Measurements from ENCODE around the gene CMTM4. TPM values are rescaled to one million over a fixed set of nuclear protein-coding genes. Genes with fewer than 3 reads are reported as not detected.
"Not testable (repeated sequence)": the region's sequence is repeated elsewhere in the genome, so short reads cannot be mapped to it uniquely, and the experiment has no call there.

CMTM4 gene
- total RNA-seq, 1 experiment from 2014 or later = 23.4 TPM

DNA sequence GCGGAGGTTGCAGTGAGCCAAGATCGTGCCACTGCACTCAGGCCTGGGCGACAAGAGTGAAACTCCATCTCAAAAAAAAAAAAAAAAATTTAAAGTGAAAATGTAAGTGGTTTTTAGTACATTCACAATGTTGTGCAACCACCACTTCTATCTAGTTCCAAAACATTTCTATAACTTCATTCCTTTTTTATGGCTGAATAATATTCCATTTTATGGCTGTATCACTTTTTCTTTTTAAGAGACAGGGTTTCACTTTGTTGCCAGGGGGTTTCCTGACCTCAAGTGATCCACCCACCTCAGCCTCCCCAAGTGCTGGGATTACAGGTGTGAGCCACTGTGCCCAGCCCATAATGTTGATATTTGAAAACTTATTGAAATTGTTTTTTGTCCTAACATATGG lies 103.7 kb downstream of the CMTM4 start:
- no peak for DNase-seq (ENCODE audit: low spot score)

DNA sequence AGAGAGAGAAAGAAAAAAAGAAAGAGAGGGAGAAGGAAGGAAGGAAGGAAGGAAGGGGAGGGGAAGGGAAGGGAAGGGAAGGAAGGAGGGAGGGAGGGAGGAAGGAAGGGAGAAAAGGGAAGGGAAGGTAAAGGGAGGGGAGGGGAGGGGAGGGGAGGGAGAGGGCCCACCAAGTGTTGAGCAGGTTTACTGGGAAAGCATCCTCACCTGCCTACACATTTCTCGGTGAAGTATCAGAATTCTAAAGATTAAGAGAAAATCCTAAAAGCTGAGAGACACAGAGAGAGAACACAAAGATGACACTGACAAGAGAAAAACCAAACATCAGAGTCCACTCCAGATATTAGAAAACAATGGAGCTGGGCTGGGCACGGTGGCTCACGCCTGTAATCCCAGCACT lies 104.3 kb downstream of the CMTM4 start:
- DNase-seq (ENCODE audit: low spot score) = no peak

DNA sequence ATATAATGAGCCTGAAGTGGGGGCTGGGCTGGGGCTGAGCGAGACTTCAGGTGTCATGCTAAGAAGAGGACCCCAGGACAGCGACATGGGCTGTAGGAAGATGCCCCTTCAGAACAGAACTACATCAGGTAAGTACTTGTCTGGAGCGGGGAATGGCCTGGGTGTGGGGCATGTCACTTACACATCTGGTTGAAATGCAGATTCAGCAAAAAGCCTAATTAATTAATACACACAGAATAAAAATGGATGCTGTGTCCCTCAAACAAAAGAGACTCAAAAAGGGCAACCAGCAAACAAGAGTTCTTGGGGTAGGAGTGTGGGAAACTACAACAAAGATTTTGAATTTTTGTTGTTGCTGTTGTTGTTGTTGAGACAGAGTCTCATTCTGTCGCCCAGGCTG lies 105.5 kb downstream of the CMTM4 start:
- no peak for DNase-seq (ENCODE audit: low spot score)

DNA sequence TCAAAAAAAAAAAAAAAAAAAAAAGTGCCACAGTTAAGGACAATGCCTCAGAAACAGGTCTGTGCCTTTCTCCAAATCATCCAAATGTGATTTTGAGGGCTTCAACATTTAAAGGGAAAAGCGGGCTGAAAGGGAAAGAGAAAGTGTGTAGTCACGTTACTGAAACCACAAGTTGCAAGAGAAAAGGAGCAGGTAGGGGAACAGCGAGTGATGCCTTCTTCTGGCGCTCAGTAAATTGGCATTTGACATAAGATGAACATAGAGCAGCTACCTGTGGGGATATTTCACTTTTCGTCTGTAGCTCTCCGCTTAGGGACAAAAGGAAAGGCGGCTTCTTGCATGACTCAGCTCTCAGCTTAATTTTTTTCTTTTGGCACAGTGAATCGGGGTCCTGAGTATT lies 106.2 kb downstream of the CMTM4 start:
- DNase-seq (ENCODE audit: low spot score) = no peak

DNA sequence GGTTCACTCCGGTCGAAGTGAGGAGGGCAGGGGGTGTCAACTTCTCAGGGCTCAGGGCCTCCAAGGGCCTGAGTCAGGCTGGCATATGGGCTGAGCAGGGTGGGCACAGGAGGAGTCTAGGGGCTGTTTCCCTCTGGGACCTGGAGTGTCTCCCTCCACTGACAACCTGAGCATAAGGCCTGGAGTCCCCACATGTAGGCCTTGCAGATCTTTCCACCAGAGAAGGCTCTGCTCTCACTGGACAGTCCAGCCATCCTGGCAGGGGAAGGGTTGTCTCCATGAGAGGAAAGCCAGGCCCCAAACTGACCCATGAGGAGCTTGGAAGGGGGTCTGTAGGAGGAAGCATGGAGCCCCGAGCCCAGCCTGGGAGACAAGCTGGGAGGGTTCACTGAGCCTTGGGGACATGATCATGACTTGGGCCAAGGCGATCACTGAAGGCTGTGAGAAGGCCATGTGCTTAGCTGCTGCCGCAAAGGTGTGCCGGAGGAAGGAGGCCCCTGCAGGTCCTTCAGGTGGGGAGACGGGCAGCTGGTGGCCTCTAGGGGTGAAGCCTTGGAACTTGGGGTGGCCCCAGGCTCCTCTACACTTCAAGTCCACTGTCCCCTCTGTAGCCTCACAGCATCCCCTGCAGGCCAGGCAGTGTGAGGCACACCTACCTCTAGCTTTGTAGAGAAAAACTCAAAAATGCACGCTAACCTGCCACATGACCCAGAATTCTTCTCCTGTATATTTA lies 107.4 kb downstream of the CMTM4 start:
- peak; percentile 51 for DNase-seq (ENCODE audit: low spot score)

DNA sequence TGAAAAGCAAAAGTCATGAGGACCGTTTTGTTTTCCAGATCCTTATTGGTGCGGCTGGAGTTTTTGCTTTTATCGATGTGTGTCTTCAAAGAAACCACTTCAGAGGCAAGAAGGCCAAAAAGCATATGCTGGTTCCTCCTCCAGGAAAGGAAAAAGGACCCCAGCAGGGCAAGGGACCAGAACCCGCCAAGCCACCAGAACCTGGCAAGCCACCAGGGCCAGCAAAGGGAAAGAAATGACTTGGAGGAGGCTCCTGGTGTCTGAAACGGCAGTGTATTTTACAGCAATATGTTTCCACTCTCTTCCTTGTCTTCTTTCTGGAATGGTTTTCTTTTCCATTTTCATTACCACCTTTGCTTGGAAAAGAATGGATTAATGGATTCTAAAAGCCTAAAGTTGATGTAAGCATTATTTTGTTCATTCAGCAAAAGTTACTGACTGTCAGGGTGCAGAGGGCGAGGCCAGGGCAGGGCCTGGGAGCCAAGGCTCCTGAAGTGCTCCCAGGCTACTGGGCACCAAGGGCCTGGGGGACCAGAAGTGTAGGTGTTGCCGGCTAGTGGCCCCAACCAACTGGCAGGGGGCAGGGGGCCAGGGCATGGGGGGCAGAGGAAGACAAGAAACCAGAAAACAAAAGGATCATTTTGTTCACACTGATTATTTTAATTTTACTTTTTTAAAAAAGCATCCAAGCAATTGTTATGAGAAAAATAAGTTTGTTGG lies 108.5 kb downstream of the CMTM4 start:
- DNase-seq (ENCODE audit: low spot score) = no peak

DNA sequence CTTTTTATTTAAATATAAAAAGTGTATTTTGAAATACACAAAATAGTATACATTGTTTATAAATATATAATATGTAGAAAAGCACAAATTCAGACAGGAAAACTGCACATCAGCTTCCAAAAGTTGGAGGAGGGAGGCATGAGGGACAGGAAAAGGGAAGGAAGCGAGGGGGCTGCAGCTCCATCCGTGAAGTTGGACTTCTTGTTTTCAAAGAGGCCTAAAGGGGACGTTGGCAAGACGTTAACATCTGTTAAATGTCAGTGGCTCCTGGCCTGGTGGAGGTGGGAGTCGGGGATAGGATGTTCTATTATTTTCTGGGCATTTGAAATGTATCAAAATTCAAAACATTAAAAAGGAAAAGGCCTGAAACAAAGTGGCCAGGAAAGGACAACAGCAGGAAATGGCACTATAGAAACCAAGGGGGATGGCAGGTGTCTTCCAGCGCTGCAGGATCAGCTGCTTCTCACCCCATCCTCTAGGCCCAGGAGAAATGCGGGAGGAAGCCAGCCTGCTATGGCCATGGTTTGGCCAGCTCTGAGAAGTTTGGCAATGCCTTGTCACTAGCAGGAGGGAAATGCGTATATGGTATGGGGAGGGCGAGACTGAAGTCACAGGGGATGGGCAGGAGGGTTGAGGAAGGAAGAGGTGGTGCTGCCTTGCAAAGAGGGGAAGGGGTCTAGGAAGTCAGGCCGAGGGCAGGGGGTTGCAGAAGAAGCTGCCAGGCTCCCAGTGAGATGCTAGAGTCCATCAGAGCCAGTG lies 110.9 kb downstream of the CMTM4 start:
- no peak for DNase-seq (ENCODE audit: low spot score)

DNA sequence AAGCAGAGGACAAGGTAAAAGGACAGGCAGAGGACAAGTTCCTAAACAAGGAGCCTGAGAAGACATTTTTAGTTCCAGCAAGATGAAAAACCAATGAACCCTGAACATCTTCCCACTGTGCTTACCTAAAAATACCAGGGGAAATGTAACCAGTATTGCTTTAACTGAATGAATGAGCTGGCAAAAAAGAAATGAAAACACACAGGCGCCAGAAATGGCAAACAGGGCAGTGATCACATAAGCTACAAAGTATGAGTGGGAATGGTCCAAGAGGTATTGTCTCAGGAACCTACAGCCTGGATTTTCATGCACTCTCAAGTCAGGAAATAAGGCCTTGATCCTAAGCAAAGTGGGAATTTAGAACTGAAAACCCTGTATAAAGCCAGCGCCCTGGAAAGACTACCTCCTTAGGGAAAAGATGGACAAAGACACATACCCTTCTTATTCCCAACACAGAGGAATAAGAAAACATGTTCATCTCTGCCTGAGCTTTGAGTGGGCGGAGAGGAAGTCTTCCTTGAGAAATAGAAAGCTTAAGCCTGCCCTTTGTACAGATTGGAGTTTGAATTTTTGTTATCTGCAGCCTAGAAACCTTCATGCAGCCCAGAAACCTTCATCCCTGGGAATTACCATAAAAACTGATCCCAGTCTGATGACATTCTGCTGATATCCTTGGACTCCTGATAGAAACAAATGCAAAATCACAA lies 115.1 kb downstream of the CMTM4 start:
- DNase-seq (ENCODE audit: low spot score) = no peak

DNA sequence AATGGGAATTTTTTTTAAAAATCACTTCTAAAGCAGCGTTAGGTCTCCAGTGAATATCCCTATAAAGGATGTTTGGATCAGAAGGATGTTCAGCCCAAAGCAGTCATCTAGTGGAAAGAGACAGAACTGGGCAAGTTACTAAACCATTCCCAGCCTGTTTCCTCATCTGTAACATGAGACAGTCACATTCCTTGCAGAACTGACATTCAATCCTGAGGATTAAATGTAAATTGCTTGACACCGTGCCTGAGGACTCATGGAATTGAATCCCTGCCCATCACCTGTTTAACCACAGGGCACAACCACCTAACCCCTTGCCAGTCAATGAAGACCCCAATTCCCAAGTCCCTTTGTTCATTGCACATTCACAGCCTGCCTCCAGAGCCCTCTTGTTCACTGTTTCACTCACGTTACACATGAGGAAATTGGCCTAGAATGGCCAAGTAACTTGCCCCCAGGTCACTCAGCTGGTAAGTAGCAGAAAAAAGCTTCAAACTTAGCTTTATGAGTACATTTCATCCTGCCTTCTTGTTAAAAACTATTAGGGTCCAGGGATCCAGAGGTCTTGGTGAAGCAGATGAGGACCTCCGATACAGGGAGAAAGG lies 115.8 kb downstream of the CMTM4 start:
- peak; percentile 55 for DNase-seq (ENCODE audit: low spot score)

DNA sequence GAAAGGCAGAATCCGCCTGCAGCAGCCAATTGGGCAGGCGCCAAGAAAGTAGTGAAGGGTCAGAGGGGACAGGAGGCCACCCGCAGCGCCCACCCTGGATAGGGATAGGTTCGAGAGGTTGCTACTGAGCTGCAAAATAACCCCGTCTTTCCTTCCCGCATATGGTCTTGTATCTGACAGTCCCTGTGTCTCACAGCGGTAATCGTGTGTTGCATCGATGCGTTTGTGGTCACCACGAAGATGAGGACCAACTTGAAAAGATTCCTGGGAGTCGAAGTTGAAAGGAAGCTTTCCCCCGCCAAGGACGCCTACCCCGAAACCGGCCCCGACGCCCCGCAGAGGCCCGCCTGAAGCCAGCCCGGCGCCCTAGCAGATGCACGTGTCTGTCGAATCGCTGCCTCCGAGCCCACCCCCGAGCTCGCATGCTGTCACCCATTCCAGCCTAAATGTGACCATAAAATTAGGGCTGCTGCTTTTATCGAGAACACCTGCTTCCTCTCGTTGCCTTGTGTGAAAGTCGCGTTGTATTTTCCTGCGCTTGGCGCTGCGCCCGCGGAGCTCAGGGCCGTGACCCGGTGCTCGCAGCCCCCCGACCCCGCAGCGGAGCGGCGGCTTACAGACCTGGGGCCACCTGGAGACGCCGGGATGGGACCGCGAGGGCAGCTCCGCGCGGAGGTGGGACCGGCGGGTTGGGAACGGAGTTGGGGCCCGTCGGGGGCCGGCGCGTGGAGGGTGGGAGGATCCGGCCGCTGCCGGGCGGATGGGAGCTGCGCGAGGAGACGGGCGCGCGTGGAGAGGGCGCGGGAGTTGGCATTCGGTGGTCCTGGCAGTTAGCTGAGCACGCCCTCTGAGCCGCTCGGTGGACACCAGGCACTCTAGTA lies 117.7 kb downstream of the CMTM4 start, which contains the start of gene CMTM2:
TSS of gene CMTM2 (plus strand) at position 813 of the 881 bp plus-strand sequence. CDS start 145 bp downstream, outside the sequence.
- DNase-seq (ENCODE audit: low spot score) = no peak

DNA sequence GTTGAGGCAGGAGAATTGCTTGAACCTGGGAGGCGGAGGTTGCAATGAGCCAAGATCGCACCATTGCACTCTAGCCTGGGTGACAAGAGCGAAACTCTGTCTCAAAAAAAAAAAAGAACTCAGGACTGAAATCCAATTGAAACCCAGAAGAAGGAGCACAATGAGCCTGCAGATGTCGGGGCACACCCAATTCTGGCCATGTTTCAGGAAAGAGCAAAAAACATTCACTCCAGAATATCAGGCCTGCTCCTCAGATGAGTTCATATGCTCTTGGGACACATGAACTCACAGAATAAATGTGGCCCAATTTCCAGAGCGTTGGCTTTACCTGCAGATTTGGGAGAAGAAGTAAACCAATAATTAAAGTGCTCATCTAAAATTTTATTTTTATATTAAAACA lies 120.2 kb downstream of the CMTM4 start:
- DNase-seq (ENCODE audit: low spot score) = no peak

DNA sequence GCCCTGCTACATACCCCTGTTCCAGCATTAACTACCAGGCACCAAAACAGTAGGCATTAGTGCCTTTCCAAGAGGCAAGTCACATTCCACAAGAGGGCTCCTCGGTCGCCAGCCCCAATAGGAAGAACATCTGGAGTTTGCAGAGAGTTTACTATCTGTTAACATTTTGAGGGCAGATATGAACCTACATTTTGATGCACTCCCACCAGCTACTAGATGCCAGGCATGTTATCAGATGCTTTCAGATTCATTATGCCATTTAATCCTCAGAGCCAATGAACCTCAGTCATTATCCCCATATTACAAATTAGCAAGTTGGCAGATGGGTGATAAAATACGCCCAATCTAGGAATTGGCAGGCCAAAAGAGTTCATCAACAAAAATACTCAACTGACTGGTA lies 121.5 kb downstream of the CMTM4 start:
- DNase-seq (ENCODE audit: low spot score) = no peak

DNA sequence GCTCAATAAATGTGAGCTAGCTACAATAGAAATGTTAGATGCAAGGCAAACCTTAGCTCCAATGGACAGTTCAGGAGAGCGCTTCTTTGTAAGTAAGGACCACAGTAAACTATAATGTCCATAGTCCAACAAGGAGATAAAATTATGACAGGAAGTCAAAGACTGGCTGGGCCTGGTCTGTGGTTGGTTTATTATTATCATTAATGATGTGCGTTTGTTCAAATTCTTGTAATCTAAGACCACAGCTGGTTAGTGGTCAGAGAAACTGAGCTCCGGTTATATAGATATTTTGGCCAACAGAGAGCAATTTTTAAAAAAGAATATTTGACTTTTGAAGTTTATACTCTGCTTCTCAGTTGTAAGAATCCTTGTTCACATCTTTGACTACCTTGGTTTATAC lies 122.0 kb downstream of the CMTM4 start:
- DNase-seq (ENCODE audit: low spot score) = no peak

DNA sequence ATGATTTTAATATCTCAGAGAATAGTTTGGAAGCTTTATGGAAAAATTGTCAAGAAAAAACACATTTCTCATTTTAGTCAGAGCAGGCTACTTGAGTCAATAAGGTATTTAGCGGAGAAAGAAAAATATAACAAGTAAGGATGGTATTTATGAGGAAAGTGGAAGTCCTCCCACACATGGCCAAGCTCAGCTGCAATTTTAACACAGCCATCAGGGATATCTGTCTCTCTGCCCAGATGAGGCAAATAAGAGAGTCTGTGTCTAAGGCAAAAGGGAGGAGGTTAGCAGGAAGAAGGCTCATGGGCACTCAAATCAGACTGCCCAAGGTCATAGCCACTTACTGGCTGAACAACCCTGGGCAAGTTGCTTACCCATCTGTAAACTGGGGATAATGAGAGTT lies 122.5 kb downstream of the CMTM4 start:
- no peak for DNase-seq (ENCODE audit: low spot score)

DNA sequence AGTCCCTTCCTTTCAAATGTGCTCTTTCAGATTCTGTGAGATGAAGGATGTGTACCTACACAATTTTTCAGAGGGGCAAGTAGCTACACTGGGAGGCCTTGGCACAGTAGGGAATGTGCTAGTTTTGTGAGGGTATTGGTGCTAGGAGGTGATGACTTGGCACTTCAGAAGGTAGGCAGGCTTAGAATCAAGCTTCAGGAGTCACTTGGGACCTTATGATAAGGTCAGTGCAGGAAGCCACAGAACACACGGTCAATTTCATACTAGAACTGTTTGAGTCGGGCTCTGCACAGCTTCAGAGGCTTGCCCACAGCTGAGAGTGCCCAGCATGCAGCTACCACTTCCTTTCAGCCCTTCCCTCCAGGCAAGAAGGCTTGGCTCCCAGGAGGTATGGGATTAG lies 124.2 kb downstream of the CMTM4 start:
- DNase-seq (ENCODE audit: low spot score) = peak; percentile 25

DNA sequence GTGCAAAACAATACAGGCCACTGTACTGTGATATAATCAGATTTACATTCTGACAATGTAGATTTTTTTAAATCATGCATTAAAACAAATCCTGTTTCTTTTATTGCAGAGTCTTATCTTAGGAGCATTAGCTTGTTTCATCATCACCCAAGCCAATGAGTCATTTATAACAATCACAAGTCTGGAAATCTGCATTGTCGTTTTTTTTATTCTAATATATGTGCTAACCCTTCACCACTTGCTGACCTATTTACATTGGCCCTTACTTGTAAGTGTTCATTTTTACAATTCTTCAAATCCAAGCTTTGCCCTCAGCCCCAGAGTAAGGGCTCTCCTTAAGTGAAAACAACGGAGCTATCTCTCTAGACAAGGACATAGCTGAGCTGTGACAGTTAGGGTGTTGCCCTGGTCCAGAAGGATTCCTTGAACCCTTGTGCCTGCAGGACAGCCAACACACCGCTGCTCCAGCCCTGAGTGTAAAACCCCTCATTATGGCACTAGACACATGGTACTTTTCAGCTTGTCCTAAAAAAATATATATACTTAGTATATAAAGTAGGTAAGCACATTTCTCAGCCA lies 126.6 kb downstream of the CMTM4 start:
- peak; percentile 59 for DNase-seq (ENCODE audit: low spot score)

DNA sequence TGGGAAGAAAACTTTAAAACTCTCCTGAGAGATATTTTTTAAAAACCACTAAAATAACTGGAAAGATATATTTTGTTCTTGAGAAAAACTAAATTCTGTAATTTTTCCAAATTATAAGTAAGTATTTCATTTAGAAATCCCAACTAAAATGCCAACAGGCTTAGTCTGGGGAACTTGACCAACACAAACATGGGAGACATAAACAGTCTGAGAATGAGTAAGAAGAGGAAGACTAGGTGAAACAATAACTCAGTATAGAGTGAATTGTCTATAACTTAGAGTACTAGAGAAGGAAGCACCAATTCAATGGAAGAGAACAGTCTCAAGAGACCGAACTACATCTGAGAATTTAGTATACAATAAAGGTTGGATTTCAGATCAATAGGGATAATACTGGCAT lies 127.4 kb downstream of the CMTM4 start:
- DNase-seq (ENCODE audit: low spot score) = no peak

DNA sequence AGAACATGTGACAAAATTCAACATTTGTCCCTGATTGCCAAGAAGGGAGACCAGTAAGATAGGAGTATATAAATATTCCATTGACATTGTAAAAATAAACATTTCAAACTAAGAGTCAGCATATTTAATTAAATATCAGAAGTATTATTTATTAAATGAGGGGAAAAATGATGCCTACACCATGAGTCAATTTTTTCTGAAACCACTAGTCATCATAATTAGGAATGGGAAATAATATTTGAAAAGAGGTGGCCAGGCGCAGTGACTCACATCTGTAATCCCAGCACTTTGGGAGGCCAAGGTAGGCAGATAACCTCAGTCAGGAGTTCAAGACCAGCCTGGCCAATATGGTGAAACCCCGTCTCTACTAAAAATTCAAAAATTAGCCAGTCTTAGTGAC lies 128.2 kb downstream of the CMTM4 start:
- no peak for DNase-seq (ENCODE audit: low spot score)

DNA sequence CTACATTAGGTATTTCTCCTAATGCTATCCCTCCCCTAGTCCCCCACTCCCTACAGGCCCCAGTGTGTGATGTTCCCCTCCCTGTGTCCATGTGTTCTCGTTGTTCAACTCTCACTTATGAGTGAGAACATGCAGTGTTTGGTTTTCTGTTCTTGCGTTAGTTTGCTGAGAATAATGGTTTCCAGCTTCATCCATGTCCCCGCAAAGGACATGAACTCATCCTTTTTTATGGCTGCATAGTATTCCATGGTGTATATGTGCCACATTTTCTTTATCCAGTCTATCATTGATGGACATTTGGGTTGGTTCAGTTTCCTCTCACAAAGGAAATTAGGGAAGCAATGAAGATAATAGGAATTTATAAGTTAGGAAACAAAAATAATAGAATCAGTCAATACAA lies 129.3 kb downstream of the CMTM4 start:
- not testable (repeated sequence) for DNase-seq (ENCODE audit: low spot score)
